GM04503 (cell line): ENCODE results near the gene GPR171.

ENCODE experiments used
- DNase-seq: peaks from one replicate; pipeline ENCODE4 v3.0.0-alpha.2; 2012; ENCODE audit warnings: low read depth

GPR171 gene

GRCh38 chr3:151213151-151213550 lies 10.1 kb upstream of the GPR171 start:
- DNase-seq: no peak

DNA sequence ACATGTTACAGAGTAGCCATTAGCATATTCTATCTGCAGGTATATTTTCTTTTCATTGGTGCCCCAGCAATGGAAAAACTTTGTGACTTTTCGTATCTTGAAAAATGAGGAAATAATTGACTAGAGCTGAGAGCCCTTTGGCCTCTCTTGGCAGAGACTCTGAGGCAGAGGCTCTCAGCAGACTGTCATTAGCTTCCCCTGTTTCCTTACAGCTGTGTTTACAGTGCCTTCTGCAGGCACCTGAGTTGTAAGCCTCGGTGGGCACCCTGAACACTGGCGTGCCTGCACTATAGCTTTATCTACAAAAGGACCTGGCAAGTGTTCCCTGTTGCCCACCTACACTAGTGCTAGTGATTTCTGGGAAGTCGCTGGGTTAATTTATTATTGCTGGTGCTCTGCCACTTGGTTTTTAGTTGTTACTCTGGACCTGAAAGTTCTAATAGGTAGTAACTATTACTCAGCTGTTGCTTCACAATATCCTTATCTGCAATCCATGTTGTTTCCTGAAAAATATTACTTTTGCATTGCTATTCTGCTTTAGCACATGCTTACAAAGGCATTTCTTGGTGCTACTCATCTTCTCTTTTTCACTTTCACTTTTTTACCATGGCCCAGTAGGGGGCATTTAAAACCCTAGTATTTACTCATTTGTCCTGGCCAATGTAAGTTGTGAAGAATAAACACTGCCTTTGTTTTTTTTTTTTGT lies 7.8 kb upstream of the GPR171 start:
- no peak for DNase-seq

GRCh38 chr3:151209654-151210053 lies 6.6 kb upstream of the GPR171 start:
- DNase-seq: no peak

- no peak for DNase-seq
These were observed 3.2 kb upstream of the GPR171 start for GRCh38 chr3:151206201-151206600.

GRCh38 chr3:151205482-151205881 lies 2.5 kb upstream of the GPR171 start:
- DNase-seq: no peak

DNA sequence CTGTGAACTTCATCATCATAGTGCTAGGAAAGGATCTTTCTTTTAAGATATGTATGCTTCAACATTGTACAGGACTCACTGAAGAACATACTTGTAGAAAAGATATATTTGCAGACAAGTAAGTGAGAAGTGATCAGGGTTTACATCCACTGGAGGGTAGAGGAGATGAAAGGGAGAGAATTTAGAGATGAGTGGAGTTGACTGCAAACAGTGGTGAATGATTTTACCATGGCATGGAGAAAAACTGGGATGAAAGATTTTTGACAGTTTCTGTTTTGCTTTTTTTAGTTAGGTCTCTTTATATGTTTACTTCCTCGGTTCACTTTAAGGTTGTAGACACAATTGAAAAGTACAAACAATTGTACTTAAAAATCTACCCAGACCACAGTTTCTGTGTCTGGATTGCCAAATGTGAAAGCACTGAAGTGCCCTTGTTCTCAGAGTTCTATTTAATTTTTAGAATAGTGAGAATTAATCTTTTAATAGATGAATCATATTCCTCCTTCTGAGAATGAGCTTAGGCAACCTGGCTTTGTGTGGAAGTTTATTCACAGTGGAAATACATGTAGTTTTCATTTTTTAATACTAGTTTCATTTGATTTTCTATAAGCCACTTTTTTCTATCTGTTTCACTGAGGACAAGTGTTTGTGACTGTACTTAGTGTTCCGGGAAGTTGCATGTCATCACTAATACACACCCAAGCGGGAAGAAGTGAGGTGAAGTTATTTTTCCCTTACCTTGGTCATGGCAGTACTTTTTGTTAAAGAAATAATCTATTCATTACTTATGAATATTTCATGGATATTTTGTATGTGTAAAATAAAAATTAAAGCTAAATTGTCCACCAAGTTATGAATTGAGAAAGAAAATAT lies 1.8 kb upstream of the GPR171 start:
- DNase-seq: no peak

DNA sequence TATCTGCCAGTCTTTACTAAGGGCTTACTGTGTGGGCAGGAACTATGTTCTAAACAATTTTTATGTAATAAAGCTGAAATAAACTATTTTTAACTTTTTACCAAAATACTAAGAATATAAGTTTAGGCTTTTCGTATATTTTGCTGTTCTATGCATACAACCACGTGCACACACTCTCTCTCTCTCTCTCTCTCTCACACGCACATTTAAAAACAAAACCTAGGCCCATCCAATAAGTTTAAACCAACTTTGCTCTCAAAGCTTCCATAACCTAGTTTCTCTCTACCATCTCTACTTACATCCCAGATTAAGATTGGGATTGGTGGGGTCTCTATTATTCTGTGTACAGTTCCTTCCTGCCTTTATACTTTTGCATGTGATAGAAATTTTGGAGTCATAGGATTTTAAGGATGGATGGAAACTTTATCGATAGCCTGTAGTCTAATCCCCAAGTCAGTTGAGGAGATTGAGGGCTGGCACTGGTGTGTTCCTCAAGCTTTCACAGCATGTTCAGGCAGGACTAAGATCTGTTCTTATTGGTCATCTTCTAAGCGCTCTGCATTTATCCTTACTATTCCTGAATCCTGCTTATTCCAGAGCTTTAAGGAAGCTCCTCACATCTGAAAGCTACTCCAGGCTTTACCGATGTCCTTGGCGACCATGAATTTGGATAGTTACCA lies 1.8 kb downstream of the GPR171 start:
- no peak for DNase-seq

DNA sequence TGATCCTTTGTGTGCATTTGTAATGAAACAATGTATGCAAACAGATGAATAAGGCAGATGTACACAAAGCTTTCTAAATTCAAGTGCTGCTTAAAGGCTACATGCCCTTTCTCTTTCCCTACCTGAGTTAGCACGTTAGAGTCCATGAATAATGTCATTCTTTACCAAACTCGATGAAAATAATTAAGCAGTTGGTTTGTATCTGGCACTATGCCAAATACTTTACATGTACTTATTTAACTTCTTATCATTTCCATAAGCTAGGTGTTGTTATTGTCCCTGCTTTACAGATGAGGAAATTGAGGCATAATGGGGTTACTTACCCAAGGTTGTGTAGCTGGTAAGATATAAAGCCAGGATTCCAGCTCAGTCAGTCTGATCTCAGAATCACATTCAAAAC lies 2.4 kb downstream of the GPR171 start:
- DNase-seq: no peak

DNA sequence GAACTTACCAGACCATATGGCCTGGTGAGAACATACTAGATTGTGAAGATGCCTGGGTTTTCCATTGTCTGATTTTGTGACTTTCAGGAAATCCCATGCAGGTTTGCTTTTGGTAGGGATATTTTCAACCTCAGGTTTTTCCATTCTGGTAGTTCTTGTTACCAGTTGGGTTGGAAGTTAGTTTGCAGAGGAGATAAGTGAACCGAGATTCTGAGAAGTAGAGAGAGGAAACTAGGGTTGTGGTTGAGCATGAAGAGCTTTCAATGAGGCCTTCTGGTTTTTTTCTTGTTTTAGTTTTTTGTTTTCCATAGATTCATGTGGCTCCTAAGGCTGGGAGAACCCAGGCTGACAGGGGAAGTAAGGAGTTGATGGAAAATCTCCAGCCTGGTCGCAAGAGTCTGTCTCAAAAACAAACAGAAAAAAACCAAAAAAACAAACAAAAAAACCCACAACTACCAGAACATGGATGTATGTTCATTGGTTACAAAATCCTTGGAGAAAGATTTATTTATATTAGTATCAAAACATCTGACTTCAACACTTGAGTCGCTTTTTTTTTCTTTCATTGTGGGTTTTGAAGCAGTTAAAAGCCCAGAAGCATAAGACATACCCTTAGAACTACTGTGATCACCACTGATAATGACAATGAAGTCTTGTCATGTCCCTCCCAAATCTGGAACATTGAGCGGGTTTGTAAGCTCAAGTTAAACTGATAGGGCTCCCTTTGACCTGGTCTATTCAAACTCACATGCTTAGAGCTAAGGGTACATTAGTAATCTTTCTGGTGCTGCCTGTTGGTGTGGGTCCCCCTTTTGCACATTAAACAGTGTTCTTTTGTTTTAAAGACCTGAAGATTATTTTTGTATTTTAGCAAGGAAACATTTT lies 3.2 kb downstream of the GPR171 start:
- no peak for DNase-seq

DNA sequence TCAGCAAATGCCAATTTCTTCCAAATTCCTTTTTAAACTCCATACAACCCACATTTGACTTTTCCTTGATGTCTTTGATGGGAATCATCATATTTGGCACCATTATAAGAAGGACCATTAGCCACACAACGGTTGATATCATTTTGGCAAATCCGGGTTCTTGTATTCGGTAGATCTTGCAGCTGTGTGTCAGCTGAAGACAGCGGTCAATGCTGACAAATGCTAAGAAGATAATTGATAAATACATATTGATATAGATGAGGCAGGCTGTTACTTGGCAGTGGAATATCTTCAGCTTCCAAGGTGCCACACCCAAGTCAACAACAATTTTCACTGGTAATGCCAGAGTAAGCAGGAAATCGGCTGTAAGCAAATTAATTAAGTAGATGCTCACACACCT lies 4.2 kb downstream of the GPR171 start:
- DNase-seq: no peak

DNA sequence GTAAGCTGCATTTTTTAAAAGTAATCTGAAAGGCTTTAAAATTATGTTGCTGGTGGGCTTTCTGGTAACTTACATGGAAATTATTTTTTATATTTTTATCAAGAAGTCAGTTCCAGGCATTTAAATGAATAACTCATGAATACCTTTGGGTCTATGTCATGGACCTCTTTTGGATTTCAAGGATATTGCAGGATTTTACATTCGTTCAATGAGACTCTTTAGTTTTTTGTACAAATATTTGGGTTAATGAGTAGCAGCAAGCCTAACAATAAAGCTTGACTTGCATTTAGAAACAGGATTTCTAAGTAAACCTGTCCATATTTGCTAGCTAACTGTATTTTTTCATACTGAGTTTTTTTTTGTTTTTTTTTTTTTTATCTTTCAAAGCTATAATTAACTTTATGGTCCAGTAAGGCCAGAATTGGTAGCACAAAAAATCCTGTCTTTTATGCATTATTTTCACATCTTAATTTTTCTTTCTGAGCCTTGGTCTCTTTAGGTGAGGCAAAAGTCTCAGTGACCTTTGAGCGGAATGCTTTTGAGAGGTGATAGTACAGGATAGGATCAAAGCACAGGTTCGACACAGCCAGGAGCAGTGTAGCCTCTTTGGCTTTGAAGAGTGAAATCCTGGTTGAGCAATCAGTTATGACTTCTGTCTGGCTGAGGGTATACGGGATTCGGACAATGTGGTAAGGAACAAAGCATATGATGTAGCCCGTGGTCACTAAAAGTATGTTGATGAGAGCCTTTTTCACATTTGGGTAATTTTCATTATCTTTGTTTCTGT lies 4.8 kb downstream of the GPR171 start:
- no peak for DNase-seq

- no peak for DNase-seq
These were observed 5.8 kb downstream of the GPR171 start for GRCh38 chr3:151197228-151197627.

GRCh38 chr3:151196434-151196833 lies 6.6 kb downstream of the GPR171 start:
- DNase-seq: no peak

- no peak for DNase-seq
These were observed 7.2 kb downstream of the GPR171 start for GRCh38 chr3:151195826-151196225.

GRCh38 chr3:151192545-151192944 lies 10.5 kb downstream of the GPR171 start:
- DNase-seq: no peak

GRCh38 chr3:151191095-151191494 lies 11.9 kb downstream of the GPR171 start:
- no peak for DNase-seq

DNA sequence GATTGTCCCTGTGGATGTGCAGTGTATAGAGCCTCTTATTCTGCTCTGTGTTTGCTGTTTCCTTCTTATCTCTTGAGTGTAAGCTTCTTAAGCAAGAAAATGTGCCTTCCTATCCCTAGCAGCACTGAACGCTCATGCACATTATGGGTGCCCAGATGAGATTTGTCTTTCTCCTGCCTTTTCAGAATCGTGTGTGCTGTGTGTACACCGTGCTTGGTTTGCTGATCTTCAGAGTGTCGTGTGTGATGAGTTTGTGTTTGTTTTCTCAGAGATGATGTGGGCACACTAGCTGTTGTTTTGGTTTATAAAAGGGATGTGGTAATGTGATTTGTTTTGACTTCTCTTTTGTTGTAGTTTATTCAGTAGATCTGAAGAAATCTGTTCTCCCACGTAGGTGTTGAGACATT lies 19.7 kb downstream of the GPR171 start:
- DNase-seq: no peak

DNA sequence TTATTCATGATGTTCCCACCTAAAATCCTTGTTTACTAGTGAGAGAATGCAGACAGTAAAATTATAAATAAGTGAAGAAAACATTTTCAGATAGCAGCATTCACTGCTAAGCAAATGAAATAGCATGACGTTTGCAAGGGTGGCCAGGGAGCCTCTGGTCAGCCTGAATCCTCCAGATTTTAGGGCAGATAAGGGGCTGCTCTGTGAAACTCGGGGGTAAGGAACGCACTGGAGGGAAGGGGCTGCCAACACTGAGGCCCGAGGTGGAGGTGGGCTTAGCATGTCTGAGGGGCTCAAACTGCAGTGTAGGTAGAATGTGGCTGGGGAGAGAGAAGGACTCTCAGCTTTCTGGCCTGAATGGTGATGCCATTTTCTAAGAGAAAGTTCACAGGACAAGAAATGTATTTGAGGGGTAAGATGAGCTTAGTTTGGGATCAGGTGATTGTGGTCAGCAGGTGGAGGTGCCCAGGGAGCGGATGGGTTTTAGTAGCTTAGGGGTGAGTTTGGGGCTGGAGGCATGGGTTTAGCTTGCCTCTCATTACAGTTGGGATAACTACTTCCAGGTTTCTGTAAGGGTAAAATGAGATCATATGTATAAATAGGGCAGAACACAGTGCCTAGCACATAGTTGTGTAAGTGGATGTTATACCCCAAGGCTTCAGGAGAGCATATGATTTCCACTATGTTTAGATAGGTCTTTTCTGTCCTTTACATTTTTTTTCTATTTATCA lies 20.5 kb downstream of the GPR171 start:
- DNase-seq: no peak

DNA sequence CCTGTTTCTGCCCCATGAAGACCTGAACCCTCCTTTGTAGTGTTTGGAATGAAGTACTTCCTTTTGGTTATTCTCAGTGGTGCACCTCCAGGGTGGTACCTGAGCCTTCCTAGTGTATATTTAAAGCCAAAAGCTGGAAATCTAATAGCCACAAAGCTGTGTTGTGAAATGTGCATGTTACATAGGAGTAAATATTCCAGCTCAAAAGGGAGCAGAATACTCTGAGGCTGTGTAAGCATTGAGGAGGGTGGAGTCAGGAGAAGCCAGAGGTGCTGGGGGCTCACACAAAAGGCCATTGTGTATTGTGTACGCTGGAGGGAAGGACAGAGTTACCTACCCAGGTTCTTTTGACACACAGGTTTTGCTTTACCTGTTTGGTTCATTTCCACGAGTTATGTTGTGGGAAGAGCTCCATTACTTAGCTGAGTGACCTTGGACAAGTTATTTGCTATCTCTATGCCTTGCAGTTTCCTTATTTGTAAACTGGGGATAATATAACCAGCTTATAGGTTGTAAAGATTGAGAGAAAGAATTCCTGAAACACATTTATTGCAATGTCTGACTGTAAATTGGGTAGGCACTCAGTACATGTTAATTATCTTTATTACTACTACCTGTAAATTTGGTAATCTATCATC lies 24.7 kb downstream of the GPR171 start:
- no peak for DNase-seq

- no peak for DNase-seq
These were observed 27.1 kb downstream of the GPR171 start for GRCh38 chr3:151175952-151176351.
